ENCODE measurements around the gene NCOR2.

Gene NCOR2

GRCh38 chr12:124518051-124518932 lies 49.1 kb downstream of the NCOR2 start:
- in situ Hi-C loops (cut with MboI; ENCODE audit: low sequenced_read_pairs), result no loop called here
- Histone ChIP-seq H3K36me3 (replicated peaks) (no peaks in the 10 kb centered on the region), H3K4me1 (peaks cover 21% of the 10 kb centered on the region), H3K4me3 (peak overlapping the region; percentile 20), H3K27me3 (ENCODE audit: low read depth) (no peaks in the 10 kb centered on the region), H3K9me3 (no peaks in the 10 kb centered on the region)
- DNase-seq (ENCODE audit: low spot score in 2 of 2), result peak; percentile 92 to 98

Data from HAP-1 (cell line).